IMR-90 (cell line): ENCODE results near the gene PSRC1. TPM values are rescaled to one million over a fixed set of nuclear protein-coding genes. Genes with fewer than 3 reads are reported as not detected.

Experiments used
- ATAC-seq: fragments of 200-7000 bp; cut with Tn5 transposase; 2 replicates; pipeline ENCODE4 v1.9.1; 2020; ENCODE audit warnings: low read depth, mild to moderate bottlenecking, moderate library complexity
- BruUV-seq: library from RNA; stranded (reverse); fragments of 400-500 nt; replicated peaks from 2 replicates; lab custom pipeline; 2021; lab: Mats Ljungman, UMichigan
- CTCF ChIA-PET: fragments of 300-600 bp; formaldehyde crosslinking; extraction: SDS; loops from one replicate; lab custom pipeline; 2021; ENCODE audit warnings: antibody characterized with exemption; lab: Yijun Ruan, JAX
- POLR2A ChIA-PET: fragments of 300-600 bp; sonication (Branson Sonifier 250); formaldehyde crosslinking; loops from one replicate; lab custom pipeline; 2022; ENCODE audit warnings: antibody characterized with exemption; ENCODE audit not compliant: unreplicated experiment; lab: Charles Lee
- DNase-seq: peaks from one replicate; pipeline ENCODE4 v3.0.0; 2013
- H2AFZ ChIP-seq: replicated peaks from 2 replicates; pipeline ENCODE3; 2013; ENCODE audit warnings: low read length, mild to moderate bottlenecking; ENCODE audit not compliant: poor library complexity
- H2AK5ac ChIP-seq: 2 replicates; pipeline ENCODE4 v1.6.1; 2013; ENCODE audit warnings: low read depth, low read length, inconsistent platforms
- H2AK9ac ChIP-seq: replicated peaks from 2 replicates; pipeline ENCODE3; 2013; ENCODE audit warnings: mild to moderate bottlenecking, low read depth, low read length, moderate library complexity; ENCODE audit not compliant: poor library complexity
- H2BK120ac ChIP-seq: 2 replicates; pipeline ENCODE4 v1.6.1; 2013; ENCODE audit warnings: low read depth, low read length, inconsistent platforms
- H2BK15ac ChIP-seq: 3 replicates; pipeline ENCODE4 v1.6.1; 2013; ENCODE audit warnings: low read depth, low read length, inconsistent platforms
- H2BK20ac ChIP-seq: 2 replicates; pipeline ENCODE4 v1.6.1; 2013; ENCODE audit warnings: low read depth, mild to moderate bottlenecking, inconsistent platforms, low read length, moderate library complexity
- H2BK5ac ChIP-seq: 2 replicates; pipeline ENCODE4 v1.6.1; 2013; ENCODE audit warnings: mild to moderate bottlenecking, low read depth, low read length, inconsistent platforms; ENCODE audit not compliant: poor library complexity, severe bottlenecking
- H3K14ac ChIP-seq: replicated peaks from 2 replicates; pipeline ENCODE4 v1.6.1; 2013; ENCODE audit warnings: low read depth, low read length, inconsistent platforms
- H3K18ac ChIP-seq: 2 replicates; pipeline ENCODE4 v1.6.1; 2013; ENCODE audit warnings: low read depth, low read length, control low read depth
- H3K23ac ChIP-seq: 2 replicates; pipeline ENCODE4 v1.6.1; 2013; ENCODE audit warnings: low read depth, low read length, inconsistent platforms
- H3K27ac ChIP-seq: 2 replicates; pipeline ENCODE4 v1.5.1; 2013; ENCODE audit warnings: mild to moderate bottlenecking, control low read depth, low read length; ENCODE audit not compliant: insufficient read depth
- H3K27me3 ChIP-seq: 2 replicates; pipeline ENCODE4 v1.6.1; 2013; ENCODE audit warnings: low read length; ENCODE audit not compliant: control insufficient read depth, insufficient read depth
- H3K36me3 ChIP-seq: 2 replicates; pipeline ENCODE4 v1.6.1; 2013; ENCODE audit warnings: low read length, mixed read lengths; ENCODE audit not compliant: control insufficient read depth, insufficient read depth
- H3K4ac ChIP-seq: 2 replicates; pipeline ENCODE4 v1.6.1; 2013; ENCODE audit warnings: low read depth, low read length, inconsistent platforms
- H3K4me1 ChIP-seq: 2 replicates; pipeline ENCODE4 v1.6.1; 2013; ENCODE audit warnings: low read length, mixed read lengths; ENCODE audit not compliant: control insufficient read depth, insufficient read depth
- H3K4me2 ChIP-seq: 2 replicates; pipeline ENCODE4 v1.6.1; 2013; ENCODE audit warnings: low read depth, mild to moderate bottlenecking, control low read depth, low read length, moderate library complexity
- H3K4me3 ChIP-seq: 2 replicates; pipeline ENCODE4 v1.5.1; 2013; ENCODE audit warnings: low read depth, mild to moderate bottlenecking, control low read depth, low read length, moderate library complexity; ENCODE audit not compliant: insufficient read depth
- H3K56ac ChIP-seq: 2 replicates; pipeline ENCODE4 v1.6.1; 2013; ENCODE audit warnings: low read length, inconsistent platforms; ENCODE audit not compliant: insufficient read depth; ENCODE audit errors: extremely low read depth
- H3K79me1 ChIP-seq, 2 experiments: 2 replicates each; pipeline ENCODE4 v1.6.1; 2013; ENCODE audit warnings: low read length in 2 of 2, inconsistent platforms in 1 of 2, low read depth in 1 of 2
- H3K9ac ChIP-seq: 2 replicates; pipeline ENCODE4 v1.6.1; 2013; ENCODE audit warnings: low read depth, low read length, control low read depth
- H3K9me1 ChIP-seq: 2 replicates; pipeline ENCODE4 v1.6.1; 2013; ENCODE audit warnings: low read length, inconsistent platforms; ENCODE audit not compliant: insufficient read depth
- H3K9me3 ChIP-seq: 2 replicates; pipeline ENCODE4 v1.6.1; 2013; ENCODE audit warnings: low read length; ENCODE audit not compliant: control insufficient read depth, insufficient read depth
- H4K20me1 ChIP-seq: 2 replicates; pipeline ENCODE4 v1.6.1; 2013; ENCODE audit warnings: low read length, inconsistent platforms; ENCODE audit not compliant: insufficient read depth
- H4K5ac ChIP-seq: 2 replicates; pipeline ENCODE4 v1.6.1; 2013; ENCODE audit warnings: mild to moderate bottlenecking, low read depth, low read length, control low read depth
- H4K8ac ChIP-seq, 2 experiments: 2 replicates each; pipeline ENCODE4 v1.6.1; 2013; ENCODE audit warnings: low read depth in 2 of 2, low read length in 2 of 2, control low read depth in 1 of 2, inconsistent platforms in 1 of 2
- H4K91ac ChIP-seq: 2 replicates; pipeline ENCODE4 v1.6.1; 2013; ENCODE audit warnings: low read depth, low read length, inconsistent platforms; ENCODE audit not compliant: insufficient read depth
- CEBPB ChIP-seq: IDR thresholded peaks from 2 replicates; pipeline ENCODE4 v1.6.1; 2012; ENCODE audit warnings: low read depth, low read length, improper control_type of control experiment
- MAFK ChIP-seq: IDR thresholded peaks from 2 replicates; pipeline ENCODE4 v1.6.1; 2012; ENCODE audit warnings: low read depth, low read length, improper control_type of control experiment
- WGBS, 2 experiments: methylation state at CpG; one replicate each; pipeline versions ENCODE4 v1.1.5 to v1.1.7; 2013; ENCODE audit warnings: missing lambda C conversion rate in 2 of 2; ENCODE audit not compliant: insufficient read length in 1 of 2; ENCODE audit errors: extremely low coverage in 2 of 2; 5-methylcytosine and 5-hydroxymethylcytosine counted together
- dilution Hi-C: fragments of 300-500 bp; cut with HindIII; formaldehyde crosslinking; loops from one replicate; pipeline ENCODE4 v1.14.3; 2018; ENCODE audit warnings: low sequenced_read_pairs; ENCODE audit not compliant: unreplicated experiment
- in situ Hi-C: fragments of 300-500 bp; cut with MboI; formaldehyde crosslinking; loops from 3 replicates; pipeline ENCODE4 v1.14.3; 2019; ENCODE audit warnings: low sequenced_read_pairs, inconsistent platforms, mixed read lengths
- intact Hi-C: fragments of 100-400 bp; cut with micrococcal nuclease; formaldehyde crosslinking; loops from 2 replicates; pipeline ENCODE4 v1.10.0; 2022
- polyA plus RNA-seq, 3 experiments: library from polyadenylated mRNA; depleted of rRNA; stranded (reverse); fragments of >200 nt; gene quantifications; 2 replicates each; pipeline ENCODE4 v1.2.3, GENCODE V29; 2012; ENCODE audit warnings: low replicate concordance in 1 of 3
- total RNA-seq: library from RNA; depleted of rRNA; stranded (reverse); fragments of >200 nt; gene quantifications from 2 replicates; pipeline ENCODE4 v1.2.3, GENCODE V29; 2012

PSRC1 gene
- total and polyA plus RNA-seq, 2 of the 4 experiments (the other 2 are of a cell fraction), result 34.6 to 40.3 TPM

DNA sequence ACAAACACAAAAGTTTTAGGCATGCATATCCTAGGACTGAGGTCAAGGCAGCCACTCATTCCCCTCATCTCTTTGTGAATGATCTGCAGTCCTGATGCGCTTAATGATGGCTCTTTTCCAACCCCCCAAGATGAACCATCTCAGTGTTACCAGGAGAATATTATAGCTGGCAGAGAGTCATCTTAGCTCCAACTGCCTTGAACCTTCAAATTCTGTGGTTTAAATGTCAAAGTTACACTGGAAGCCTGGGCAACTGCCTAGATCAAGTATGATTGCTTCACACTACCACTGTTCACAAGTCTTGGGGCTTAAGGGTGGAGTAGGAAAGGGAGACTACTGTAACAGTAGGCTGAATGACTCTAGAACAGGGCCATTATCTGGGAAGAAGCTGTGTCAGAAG lies 31.9 kb upstream of the PSRC1 start:
- H3K4me2 ChIP-seq, result no peak overlapping the region
- H2BK15ac ChIP-seq, result no peak overlapping the region
- H4K8ac ChIP-seq, result no peak overlapping the region
- H2BK120ac ChIP-seq, result no peak overlapping the region
- no CpG with 5 or more reads among the region's 1 CpG for WGBS, 2 experiments
- peaks cover 24% of the 10 kb centered on the region for H3K9me1 ChIP-seq
- no peak overlapping the region for H4K91ac ChIP-seq
- peak; percentile 35 for DNase-seq
- dilution Hi-C loops, result no loop called here
- intact Hi-C loops, result loop anchor here (5.0 kb wide), 1 partner anchor 38 kb away; no protein-coding TSS in a partner anchor
- ChIA-PET POLR2A (no interaction called here), CTCF (no interaction called here)
- H2AK5ac ChIP-seq, result no peak overlapping the region
- BruUV-seq, result no TSS peak
- no peak overlapping the region for H2BK20ac ChIP-seq
- H3K36me3 ChIP-seq, result peaks cover 27% of the 10 kb centered on the region
- H3K4me3 ChIP-seq, result no peak overlapping the region
- H3K9ac ChIP-seq, result no peak overlapping the region
- H3K23ac ChIP-seq, result no peak overlapping the region
- H3K14ac ChIP-seq, result no peak overlapping the region
- no peak overlapping the region for H3K27ac ChIP-seq
- peaks cover 9% of the 10 kb centered on the region for H3K4me1 ChIP-seq
- H3K79me1 ChIP-seq, result no peaks in the 10 kb centered on the region
- no peak overlapping the region for H2BK5ac ChIP-seq
- no peak overlapping the region for H2AK9ac ChIP-seq
- H4K5ac ChIP-seq, result no peak overlapping the region
- peaks cover under 1% of the 10 kb centered on the region; the same call in 1 of the 2 replicates for H4K20me1 ChIP-seq
- ATAC-seq, result peak; percentile 44; the same call in 1 of the 2 replicates
- H3K56ac ChIP-seq, result no peak overlapping the region
- in situ Hi-C loops, result no loop called here
- H3K4ac ChIP-seq, result no peak overlapping the region
- no peaks in the 10 kb centered on the region for H3K27me3 ChIP-seq
- TF ChIP-seq MAFK (no peak), CEBPB (peak; percentile 34; the same call in 1 of the 2 replicates)
- no peak overlapping the region for H2AFZ ChIP-seq
- no peak overlapping the region for H3K18ac ChIP-seq
- H3K9me3 ChIP-seq, result no peaks in the 10 kb centered on the region
